Endodermal cell (in vitro differentiated cells): ENCODE data around the gene HEG1. TPM values are rescaled to one million over a fixed set of nuclear protein-coding genes. Genes with fewer than 3 reads are reported as not detected.

Source experiments
- DNase-seq: peaks from one replicate; pipeline ENCODE4 v3.0.0-alpha.2; 2017
- H3K27ac ChIP-seq: 2 replicates; pipeline ENCODE4 v1.5.1; 2013; ENCODE audit warnings: mild to moderate bottlenecking, low read depth, low read length, moderate library complexity
- H3K27me3 ChIP-seq: 2 replicates; pipeline ENCODE4 v1.6.1; 2013; ENCODE audit warnings: mild to moderate bottlenecking, low read length, moderate library complexity; ENCODE audit not compliant: insufficient read depth, control insufficient read depth, poor library complexity, severe bottlenecking
- H3K36me3 ChIP-seq: 2 replicates; pipeline ENCODE4 v1.7.0; 2013; ENCODE audit warnings: mild to moderate bottlenecking, low read length, moderate library complexity; ENCODE audit not compliant: control insufficient read depth, insufficient read depth
- H3K4me1 ChIP-seq: one replicate; pipeline ENCODE4 v1.7.0; 2013; ENCODE audit warnings: low read length; ENCODE audit not compliant: control insufficient read depth, insufficient read depth
- H3K4me3 ChIP-seq: 2 replicates; pipeline ENCODE4 v1.5.1; 2013; ENCODE audit warnings: mild to moderate bottlenecking, low read length, moderate library complexity
- H3K9ac ChIP-seq: 2 replicates; pipeline ENCODE4 v1.6.1; 2013; ENCODE audit warnings: mild to moderate bottlenecking, low read length, moderate library complexity; ENCODE audit not compliant: poor library complexity, severe bottlenecking; ENCODE audit errors: extremely low read depth
- H3K9me3 ChIP-seq: 2 replicates; pipeline ENCODE4 v1.6.1; 2013; ENCODE audit warnings: mild to moderate bottlenecking, low read length, moderate library complexity; ENCODE audit not compliant: control insufficient read depth
- H3K27ac Mint-ChIP-seq: 2 replicates; pipeline ENCODE4 v1.8.0; 2020; ENCODE audit warnings: mixed read lengths
- H3K27me3 Mint-ChIP-seq: 2 replicates; pipeline ENCODE4 v1.8.0; 2021; ENCODE audit warnings: mild to moderate bottlenecking, mixed read lengths; ENCODE audit not compliant: insufficient read depth
- H3K36me3 Mint-ChIP-seq: 2 replicates; pipeline ENCODE4 v1.8.0; 2020; ENCODE audit warnings: low read depth, mixed read lengths
- H3K4me1 Mint-ChIP-seq: 2 replicates; pipeline ENCODE4 v1.8.0; 2020; ENCODE audit warnings: mixed read lengths
- H3K4me3 Mint-ChIP-seq: 2 replicates; pipeline ENCODE4 v1.8.0; 2020; ENCODE audit warnings: mild to moderate bottlenecking, moderate library complexity, mixed read lengths
- H3K9me3 Mint-ChIP-seq: 2 replicates; pipeline ENCODE4 v1.8.0; 2020; ENCODE audit warnings: mild to moderate bottlenecking, mixed read lengths
- WGBS, 2 experiments: methylation state at CpG; one replicate each; pipeline versions ENCODE4 v1.1.5 to v1.1.7; 2013; ENCODE audit warnings: missing lambda C conversion rate in 2 of 2, mixed read lengths in 1 of 2; ENCODE audit not compliant: insufficient coverage in 1 of 2, insufficient read length in 1 of 2; 5-methylcytosine and 5-hydroxymethylcytosine counted together
- total RNA-seq, 2 donors: library from RNA; stranded (reverse); fragmentation: NEBNext Ultra II Directional in 1 of 2; extraction: Animal tissue kit (Norgen Biotek cat#: 25700) in 1 of 2; gene quantifications; 2 replicates in 1 of 2; 3 replicates in 1 of 2; pipeline ENCODE4 v1.2.1, GENCODE V29; 2021
- TF ChIP-seq, protein P1 (sequence below): fragments of 200-600 bp; sonication (generic); conservative IDR thresholded peaks from 2 replicates; pipeline ENCODE4 v1.5.0; 2021; ENCODE audit warnings: antibody characterized with exemption, mild to moderate bottlenecking

Gene HEG1
- total RNA-seq, 2 donors from 2014 or later = 25.5 to 27.0 TPM

DNA sequence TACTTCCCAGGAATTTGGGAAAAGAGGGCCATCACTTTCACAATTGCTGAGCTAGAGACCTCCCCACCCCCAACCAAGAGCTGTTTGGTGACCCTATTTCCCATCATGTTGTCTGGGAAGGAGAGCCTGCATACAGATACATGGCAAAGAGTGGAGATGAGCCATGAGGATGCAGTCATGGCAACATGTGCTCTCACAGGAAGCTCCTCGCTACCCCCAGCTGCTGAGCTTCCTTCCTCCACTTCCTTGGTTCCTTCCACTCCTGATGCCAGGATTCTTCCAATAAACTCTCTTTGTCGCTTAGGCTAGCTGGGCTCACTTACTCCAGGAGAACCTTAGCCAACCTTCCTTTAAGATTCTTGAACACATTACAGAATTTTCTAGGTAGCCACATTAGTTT is 72.9 kb downstream of the HEG1 start:
- no peaks in the 10 kb centered on the region for H3K27me3 Mint-ChIP-seq
- H3K9me3 ChIP-seq = no peaks in the 10 kb centered on the region
- WGBS, 2 experiments = 97 to 100% methylated on average over 2 of the region's 2 CpGs
- H3K4me3 ChIP-seq = no peak overlapping the region
- H3K36me3 ChIP-seq = peaks cover 36% of the 10 kb centered on the region
- TF ChIP-seq, protein P1, sequence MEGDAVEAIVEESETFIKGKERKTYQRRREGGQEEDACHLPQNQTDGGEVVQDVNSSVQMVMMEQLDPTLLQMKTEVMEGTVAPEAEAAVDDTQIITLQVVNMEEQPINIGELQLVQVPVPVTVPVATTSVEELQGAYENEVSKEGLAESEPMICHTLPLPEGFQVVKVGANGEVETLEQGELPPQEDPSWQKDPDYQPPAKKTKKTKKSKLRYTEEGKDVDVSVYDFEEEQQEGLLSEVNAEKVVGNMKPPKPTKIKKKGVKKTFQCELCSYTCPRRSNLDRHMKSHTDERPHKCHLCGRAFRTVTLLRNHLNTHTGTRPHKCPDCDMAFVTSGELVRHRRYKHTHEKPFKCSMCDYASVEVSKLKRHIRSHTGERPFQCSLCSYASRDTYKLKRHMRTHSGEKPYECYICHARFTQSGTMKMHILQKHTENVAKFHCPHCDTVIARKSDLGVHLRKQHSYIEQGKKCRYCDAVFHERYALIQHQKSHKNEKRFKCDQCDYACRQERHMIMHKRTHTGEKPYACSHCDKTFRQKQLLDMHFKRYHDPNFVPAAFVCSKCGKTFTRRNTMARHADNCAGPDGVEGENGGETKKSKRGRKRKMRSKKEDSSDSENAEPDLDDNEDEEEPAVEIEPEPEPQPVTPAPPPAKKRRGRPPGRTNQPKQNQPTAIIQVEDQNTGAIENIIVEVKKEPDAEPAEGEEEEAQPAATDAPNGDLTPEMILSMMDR = no peak
- no peak overlapping the region for H3K4me3 Mint-ChIP-seq
- H3K27ac Mint-ChIP-seq = no peak overlapping the region
- no peak for DNase-seq
- peaks cover 29% of the 10 kb centered on the region for H3K36me3 Mint-ChIP-seq
- H3K9ac ChIP-seq = no peak overlapping the region
- no peaks in the 10 kb centered on the region for H3K4me1 ChIP-seq
- H3K27me3 ChIP-seq = no peaks in the 10 kb centered on the region
- H3K27ac ChIP-seq = no peak overlapping the region
- H3K4me1 Mint-ChIP-seq = no peaks in the 10 kb centered on the region
- H3K9me3 Mint-ChIP-seq = peaks cover 4% of the 10 kb centered on the region

DNA sequence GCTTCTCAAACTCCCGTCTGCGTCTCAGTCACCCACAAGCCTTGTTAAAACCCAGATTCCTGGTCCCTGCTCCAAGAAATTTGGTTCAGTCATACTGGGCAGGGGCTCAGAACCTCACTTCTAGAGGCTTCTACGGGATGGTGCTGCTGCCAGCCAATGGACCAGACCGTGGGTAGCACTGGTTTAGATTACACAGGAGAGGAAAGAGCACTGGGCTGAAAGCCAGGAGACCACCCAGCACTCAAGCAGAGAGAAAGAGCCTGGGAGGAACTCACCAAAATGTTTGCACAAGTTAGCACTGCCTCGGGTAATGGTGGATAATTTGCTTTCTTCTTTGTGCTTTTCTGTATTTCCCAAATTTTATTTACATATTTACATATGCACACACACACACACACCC is 74.3 kb downstream of the HEG1 start:
- H3K27ac Mint-ChIP-seq = no peak overlapping the region
- peaks cover 50% of the 10 kb centered on the region for H3K36me3 ChIP-seq
- H3K4me1 ChIP-seq = no peaks in the 10 kb centered on the region
- TF ChIP-seq, protein P1 = no peak
- no peak overlapping the region for H3K4me3 ChIP-seq
- no peak overlapping the region for H3K4me3 Mint-ChIP-seq
- H3K27me3 Mint-ChIP-seq = no peaks in the 10 kb centered on the region
- H3K36me3 Mint-ChIP-seq = peaks cover 42% of the 10 kb centered on the region
- peaks cover 6% of the 10 kb centered on the region for H3K9me3 ChIP-seq
- H3K9ac ChIP-seq = no peak overlapping the region
- no peak for DNase-seq
- H3K27me3 ChIP-seq = no peaks in the 10 kb centered on the region
- no peak overlapping the region for H3K27ac ChIP-seq
- H3K4me1 Mint-ChIP-seq = no peaks in the 10 kb centered on the region
- peaks cover 14% of the 10 kb centered on the region for H3K9me3 Mint-ChIP-seq
- 97% methylated on average over 4 to 5 of the region's 5 CpGs for WGBS, 2 experiments

DNA sequence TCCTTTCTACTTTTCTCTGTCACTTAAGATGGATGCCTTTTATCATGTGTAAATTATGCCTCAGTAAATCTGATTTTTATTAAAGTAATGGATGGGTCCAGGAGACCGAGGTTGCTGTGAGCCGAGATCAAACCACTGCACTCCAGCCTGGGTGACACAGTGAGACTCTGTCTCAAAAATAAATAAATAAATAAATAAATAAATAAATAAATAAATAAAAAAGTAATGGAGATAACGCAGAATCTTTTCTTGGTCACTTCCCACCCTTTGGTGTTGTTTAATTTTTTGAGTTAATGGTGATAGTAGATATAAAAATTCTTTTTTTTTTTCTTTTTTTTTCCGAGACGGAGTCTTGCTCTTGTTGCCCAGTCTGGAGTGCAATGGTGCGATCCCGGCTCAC is 77.2 kb downstream of the HEG1 start:
- Histone ChIP-seq H3K9ac (no peak overlapping the region), H3K4me1 (no peaks in the 10 kb centered on the region), H3K9me3 (peaks cover 6% of the 10 kb centered on the region), H3K27me3 (no peaks in the 10 kb centered on the region), H3K4me3 (no peak overlapping the region), H3K36me3 (peaks cover 41% of the 10 kb centered on the region), H3K27ac (no peak overlapping the region)
- Mint-ChIP-seq H3K4me1 (no peaks in the 10 kb centered on the region), H3K27ac (no peak overlapping the region), H3K36me3 (peaks cover 43% of the 10 kb centered on the region), H3K9me3 (peaks cover 14% of the 10 kb centered on the region), H3K27me3 (no peaks in the 10 kb centered on the region), H3K4me3 (no peak overlapping the region)
- no peak for DNase-seq
- WGBS, 2 experiments = 85 to 100% methylated on average over 2 to 7 of the region's 7 CpGs
- TF ChIP-seq, protein P1 = no peak
